A673 (cell line): ENCODE results near the gene KDM3A. TPM values are rescaled to one million over a fixed set of nuclear protein-coding genes. Genes with fewer than 3 reads are reported as not detected.

Experiments
- BruUV-seq: library from RNA; stranded (reverse); fragments of 400-500 nt; replicated peaks from 2 replicates; lab custom pipeline; 2021; lab: Mats Ljungman, UMichigan
- CTCF ChIA-PET: fragments of 300-600 bp; sonication (Branson Sonifier 250); formaldehyde crosslinking; loops from one replicate; lab custom pipeline; 2022; ENCODE audit warnings: antibody characterized with exemption; lab: Charles Lee
- POLR2A ChIA-PET: fragments of 300-600 bp; sonication (Branson Sonifier 250); formaldehyde crosslinking; loops from one replicate; lab custom pipeline; 2022; ENCODE audit warnings: antibody characterized with exemption; ENCODE audit not compliant: low non-redundant PET; lab: Charles Lee
- DNase-seq: peaks from one replicate; pipeline ENCODE4 v3.0.0-alpha.2; 2015; ENCODE audit warnings: low spot score
- H3K27ac ChIP-seq: fragments of 200-600 bp; sonication (generic); 2 replicates; pipeline ENCODE4 v1.5.1; 2016; ENCODE audit warnings: mixed run types, low read depth, mild to moderate bottlenecking, mixed read lengths, antibody characterized with exemption, low read length; ENCODE audit not compliant: poor library complexity, severe bottlenecking
- H3K27me3 ChIP-seq: fragments of 200-600 bp; sonication (generic); replicated peaks from 2 replicates; pipeline ENCODE4 v1.6.1; 2017; ENCODE audit warnings: mixed run types, low read depth, mild to moderate bottlenecking, mixed read lengths, antibody characterized with exemption, low read length; ENCODE audit not compliant: insufficient read depth, poor library complexity
- H3K36me3 ChIP-seq: fragments of 200-600 bp; sonication (generic); 2 replicates; pipeline ENCODE4 v1.6.1; 2016; ENCODE audit warnings: mixed run types, mild to moderate bottlenecking, mixed read lengths, antibody characterized with exemption, low read length; ENCODE audit not compliant: insufficient read depth, poor library complexity, severe bottlenecking
- H3K4me1 ChIP-seq: fragments of 200-600 bp; sonication (generic); 2 replicates; pipeline ENCODE4 v1.6.1; 2017; ENCODE audit warnings: mixed run types, mild to moderate bottlenecking, mixed read lengths, antibody characterized with exemption, low read length; ENCODE audit not compliant: insufficient read depth, poor library complexity, severe bottlenecking
- H3K4me3 ChIP-seq: fragments of 200-600 bp; sonication (generic); 2 replicates; pipeline ENCODE4 v1.5.1; 2016; ENCODE audit warnings: low read depth, mixed run types, mild to moderate bottlenecking, mixed read lengths, low read length; ENCODE audit not compliant: poor library complexity, severe bottlenecking
- H3K9me3 ChIP-seq: fragments of 200-600 bp; sonication (generic); 2 replicates; pipeline ENCODE4 v1.6.1; 2016; ENCODE audit warnings: mixed run types, low read depth, mild to moderate bottlenecking, mixed read lengths, antibody characterized with exemption, low read length; ENCODE audit not compliant: poor library complexity, severe bottlenecking
- EZH2 ChIP-seq: fragments of 200-600 bp; sonication (generic); IDR thresholded peaks from 2 replicates; pipeline ENCODE4 v1.6.1; 2017; ENCODE audit warnings: borderline replicate concordance, low read depth, mild to moderate bottlenecking, mixed read lengths, antibody characterized with exemption, low read length; ENCODE audit not compliant: poor library complexity, severe bottlenecking
- intact Hi-C: fragments of 100-400 bp; cut with micrococcal nuclease; formaldehyde crosslinking; loops from one replicate; pipeline ENCODE4 v1.10.0; 2022; ENCODE audit not compliant: unreplicated experiment
- total RNA-seq: library from RNA; stranded (reverse); gene quantifications from 2 replicates; pipeline ENCODE4 v1.2.3, GENCODE V29; 2021
- TF ChIP-seq, protein P1 (sequence below): fragments of 300-800, 200-600 bp; sonication (generic); conservative IDR thresholded peaks from 2 replicates; pipeline ENCODE4 v1.5.1; 2017; ENCODE audit warnings: low read depth, mild to moderate bottlenecking, antibody characterized with exemption, low read length, moderate library complexity, mixed read lengths

KDM3A gene
- total RNA-seq, 1 experiment from 2014 or later = 40.7 TPM

- ChIA-PET CTCF (no interaction called here), POLR2A (interaction anchor here (0.6 to 0.7 kb wide), 5 partner anchors 13 to 345 kb away, joined by 3 to 11 read pairs (median 6); no protein-coding TSS in a partner anchor)
- DNase-seq = no peak
- Histone ChIP-seq H3K27me3 (no peaks in the 10 kb centered on the region), H3K27ac (peak overlapping the region; percentile 99), H3K36me3 (peaks cover 5% of the 10 kb centered on the region), H3K9me3 (peaks cover 33% of the 10 kb centered on the region), H3K4me3 (peak overlapping the region; percentile 61), H3K4me1 (peaks cover 18% of the 10 kb centered on the region)
- BruUV-seq = no TSS peak
- intact Hi-C loops = no loop called here
- no peak for TF ChIP-seq EZH2
- TF ChIP-seq, protein P1, sequence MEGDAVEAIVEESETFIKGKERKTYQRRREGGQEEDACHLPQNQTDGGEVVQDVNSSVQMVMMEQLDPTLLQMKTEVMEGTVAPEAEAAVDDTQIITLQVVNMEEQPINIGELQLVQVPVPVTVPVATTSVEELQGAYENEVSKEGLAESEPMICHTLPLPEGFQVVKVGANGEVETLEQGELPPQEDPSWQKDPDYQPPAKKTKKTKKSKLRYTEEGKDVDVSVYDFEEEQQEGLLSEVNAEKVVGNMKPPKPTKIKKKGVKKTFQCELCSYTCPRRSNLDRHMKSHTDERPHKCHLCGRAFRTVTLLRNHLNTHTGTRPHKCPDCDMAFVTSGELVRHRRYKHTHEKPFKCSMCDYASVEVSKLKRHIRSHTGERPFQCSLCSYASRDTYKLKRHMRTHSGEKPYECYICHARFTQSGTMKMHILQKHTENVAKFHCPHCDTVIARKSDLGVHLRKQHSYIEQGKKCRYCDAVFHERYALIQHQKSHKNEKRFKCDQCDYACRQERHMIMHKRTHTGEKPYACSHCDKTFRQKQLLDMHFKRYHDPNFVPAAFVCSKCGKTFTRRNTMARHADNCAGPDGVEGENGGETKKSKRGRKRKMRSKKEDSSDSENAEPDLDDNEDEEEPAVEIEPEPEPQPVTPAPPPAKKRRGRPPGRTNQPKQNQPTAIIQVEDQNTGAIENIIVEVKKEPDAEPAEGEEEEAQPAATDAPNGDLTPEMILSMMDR = no peak
Measured at GRCh38 chr2:86441392-86441881, 266 bp downstream of the KDM3A start.

- no peak for TF ChIP-seq EZH2
- TF ChIP-seq, protein P1 = no peak
- peaks cover 5% of the 10 kb centered on the region for H3K36me3 ChIP-seq
- H3K9me3 ChIP-seq = peaks cover 31% of the 10 kb centered on the region
- H3K4me1 ChIP-seq = peaks cover 18% of the 10 kb centered on the region
- ChIA-PET CTCF (interaction anchor here (0.6 kb wide), 1 partner anchor 14 kb away, joined by 17 read pairs; no protein-coding TSS in a partner anchor), POLR2A (interaction anchor here (0.6 to 0.7 kb wide), 4 partner anchors 14 to 180 kb away, joined by 3 to 11 read pairs (median 6); no protein-coding TSS in a partner anchor)
- H3K4me3 ChIP-seq = peak overlapping the region; percentile 61
- intact Hi-C loops = no loop called here
- peak; percentile 59 for DNase-seq
- no peaks in the 10 kb centered on the region for H3K27me3 ChIP-seq
- no TSS peak for BruUV-seq
- H3K27ac ChIP-seq = peak overlapping the region; percentile 89
Measured at GRCh38 chr2:86441882-86442641, 891 bp downstream of the KDM3A start.

- Histone ChIP-seq H3K4me1 (peaks cover 18% of the 10 kb centered on the region), H3K36me3 (peaks cover 5% of the 10 kb centered on the region), H3K27me3 (no peaks in the 10 kb centered on the region), H3K9me3 (peaks cover 26% of the 10 kb centered on the region), H3K27ac (peak overlapping the region; percentile 89), H3K4me3 (peak overlapping the region; percentile 61)
- no TSS peak for BruUV-seq
- ChIA-PET POLR2A (interaction anchor here (0.6 kb wide), 1 partner anchor 212 kb away, joined by 4 read pairs; no protein-coding TSS in a partner anchor), CTCF (interaction anchor here (0.6 kb wide), 1 partner anchor 14 kb away, joined by 17 read pairs; no protein-coding TSS in a partner anchor)
- TF ChIP-seq, protein P1 = no peak
- no peak for TF ChIP-seq EZH2
- intact Hi-C loops = no loop called here
- DNase-seq = peak; percentile 95
Measured at GRCh38 chr2:86442642-86443005, 1.5 kb downstream of the KDM3A start.
